HFFc6 (cell line): Measurements from ENCODE around the gene DUSP9. TPM values are rescaled to one million over a fixed set of nuclear protein-coding genes. Genes with fewer than 3 reads are reported as not detected.

ENCODE experiments used
- DNase-seq: peaks from one replicate; pipeline ENCODE4 v3.0.0-alpha.2; 2018
- H3K27ac Mint-ChIP-seq: 2 replicates; pipeline ENCODE4 v1.8.0; 2020; ENCODE audit warnings: mild to moderate bottlenecking, mixed read lengths
- H3K27me3 Mint-ChIP-seq: 2 replicates; pipeline ENCODE4 v1.8.0; 2021; ENCODE audit warnings: mild to moderate bottlenecking, moderate library complexity, mixed read lengths; ENCODE audit not compliant: insufficient read depth
- H3K36me3 Mint-ChIP-seq: 2 replicates; pipeline ENCODE4 v1.8.0; 2021; ENCODE audit warnings: low read depth, mixed read lengths
- H3K4me1 Mint-ChIP-seq: 2 replicates; pipeline ENCODE4 v1.8.0; 2020; ENCODE audit warnings: low read depth, mixed read lengths
- H3K4me3 Mint-ChIP-seq: 2 replicates; pipeline ENCODE4 v1.8.0; 2020; ENCODE audit warnings: mild to moderate bottlenecking, moderate library complexity, mixed read lengths
- H3K9me3 Mint-ChIP-seq: 2 replicates; pipeline ENCODE4 v1.8.0; 2020; ENCODE audit warnings: mild to moderate bottlenecking, mixed read lengths
- CTCF ChIP-seq: fragments of 200-600 bp; sonication (generic); IDR thresholded peaks from 2 replicates; pipeline ENCODE4 v1.5.0; 2021; ENCODE audit warnings: antibody characterized with exemption, mild to moderate bottlenecking
- total RNA-seq, 6 experiments: library from RNA; stranded (reverse); fragmentation: NEBNext Ultra II Directional; extraction: Animal tissue kit (Norgen Biotek cat#: 25700); gene quantifications; 2 replicates in 1 of 6; 3 replicates in 5 of 6; pipeline ENCODE4 v1.2.3, GENCODE V29; 2021

DUSP9 gene
- total RNA-seq, 6 experiments from 2014 or later, result not detected

GRCh38 chrX:153628129-153628528, 18.9 kb upstream of the DUSP9 start:
- no peaks in the 10 kb centered on the region for H3K4me1 Mint-ChIP-seq
- H3K36me3 Mint-ChIP-seq, result peaks cover 5% of the 10 kb centered on the region; the same call in 1 of the 2 replicates
- DNase-seq, result no peak
- H3K27me3 Mint-ChIP-seq, result peaks cover 19% of the 10 kb centered on the region
- no peak overlapping the region for H3K27ac Mint-ChIP-seq
- peaks cover 7% of the 10 kb centered on the region for H3K9me3 Mint-ChIP-seq
- TF ChIP-seq CTCF, result no peak
- H3K4me3 Mint-ChIP-seq, result no peak overlapping the region

DNA sequence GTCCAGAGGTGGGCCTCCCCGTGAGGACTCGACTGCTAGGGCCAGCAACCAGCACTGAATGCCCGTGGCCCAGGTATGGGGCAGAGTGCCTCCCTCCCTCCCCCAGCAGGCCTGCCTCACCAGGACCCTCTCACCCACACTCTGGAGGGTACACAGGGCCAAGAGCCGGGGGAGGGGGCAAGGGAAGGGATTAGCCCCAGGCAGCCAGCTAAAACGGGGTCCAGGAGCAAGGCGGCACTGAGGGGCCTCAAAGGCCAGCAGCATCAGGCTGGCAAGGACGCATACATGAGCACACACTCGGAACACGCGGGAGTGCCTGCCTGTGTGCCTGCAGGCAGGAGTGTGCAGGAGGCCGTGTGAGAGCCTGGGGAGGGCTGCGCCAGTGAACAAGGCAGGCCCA, 18.3 kb upstream of the DUSP9 start:
- H3K9me3 Mint-ChIP-seq, result peaks cover 7% of the 10 kb centered on the region
- no peak overlapping the region for H3K27ac Mint-ChIP-seq
- peaks cover 19% of the 10 kb centered on the region for H3K27me3 Mint-ChIP-seq
- no peak for DNase-seq
- H3K4me1 Mint-ChIP-seq, result no peaks in the 10 kb centered on the region
- TF ChIP-seq CTCF, result no peak
- peaks cover 5% of the 10 kb centered on the region; the same call in 1 of the 2 replicates for H3K36me3 Mint-ChIP-seq
- H3K4me3 Mint-ChIP-seq, result no peak overlapping the region

DNA sequence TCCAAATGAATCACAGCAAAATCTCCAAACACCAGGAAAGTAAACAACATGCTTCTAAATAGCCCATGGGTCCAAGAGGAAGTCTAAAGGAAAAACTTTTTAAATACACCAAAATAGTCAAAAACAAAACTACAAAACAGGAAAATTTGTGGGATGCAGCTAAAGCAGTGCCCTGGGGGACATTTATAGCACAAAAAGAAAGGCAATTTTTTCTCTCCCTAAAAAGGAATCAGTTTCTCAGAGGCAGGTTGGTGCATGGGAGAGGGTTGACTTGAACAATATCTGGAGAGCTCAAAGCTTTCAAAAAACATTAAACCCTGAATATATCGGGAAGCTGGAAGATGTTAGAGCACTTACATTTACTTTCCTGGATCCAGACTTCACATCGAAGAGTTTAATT, 15.7 kb upstream of the DUSP9 start:
- no peaks in the 10 kb centered on the region for H3K4me1 Mint-ChIP-seq
- H3K4me3 Mint-ChIP-seq, result no peak overlapping the region
- H3K27ac Mint-ChIP-seq, result no peak overlapping the region
- no peak for TF ChIP-seq CTCF
- H3K36me3 Mint-ChIP-seq, result peaks cover 5% of the 10 kb centered on the region; the same call in 1 of the 2 replicates
- H3K27me3 Mint-ChIP-seq, result peaks cover 25% of the 10 kb centered on the region
- peaks cover 7% of the 10 kb centered on the region for H3K9me3 Mint-ChIP-seq
- no peak for DNase-seq

DNA sequence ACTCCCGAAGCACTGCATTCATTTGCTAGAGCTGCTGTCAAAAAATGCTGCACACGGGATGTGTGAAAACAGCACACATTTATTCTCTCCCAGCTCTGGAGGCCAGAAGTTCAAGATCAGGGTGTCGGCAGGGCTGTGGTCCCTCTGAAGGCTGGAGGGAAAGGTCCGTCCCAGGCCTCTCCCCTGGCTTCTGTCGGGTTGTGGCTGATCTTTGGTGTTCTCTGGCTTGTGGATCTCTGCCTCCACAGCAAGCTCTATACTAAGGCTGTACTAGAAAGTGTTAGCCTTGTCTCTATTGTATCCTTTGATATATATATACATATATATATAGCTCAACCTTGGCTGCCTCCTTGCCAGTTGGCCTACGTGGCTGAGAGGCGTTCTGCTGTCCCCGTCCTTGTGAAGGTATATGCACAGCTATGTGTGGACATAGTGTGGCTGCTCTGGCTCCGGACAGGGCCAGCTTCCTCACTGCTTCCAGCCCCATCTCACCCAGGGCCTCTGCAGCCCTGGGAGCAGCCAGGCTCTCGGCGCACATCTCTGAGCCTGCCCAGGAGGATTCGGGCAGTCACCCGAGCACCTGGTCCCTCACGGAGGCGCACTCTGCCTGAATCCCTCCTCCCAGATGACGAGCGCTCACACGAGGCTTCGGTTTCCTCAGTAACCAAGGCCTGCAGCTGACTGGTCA, 15.0 kb upstream of the DUSP9 start:
- peaks cover 25% of the 10 kb centered on the region for H3K27me3 Mint-ChIP-seq
- H3K4me3 Mint-ChIP-seq, result no peak overlapping the region

GRCh38 chrX:153632595-153632946, 14.4 kb upstream of the DUSP9 start:
- H3K27ac Mint-ChIP-seq, result no peak overlapping the region
- H3K4me3 Mint-ChIP-seq, result no peak overlapping the region
- peaks cover 7% of the 10 kb centered on the region for H3K9me3 Mint-ChIP-seq
- H3K36me3 Mint-ChIP-seq, result peaks cover 5% of the 10 kb centered on the region; the same call in 1 of the 2 replicates
- no peak for TF ChIP-seq CTCF
- peaks cover 21% of the 10 kb centered on the region for H3K27me3 Mint-ChIP-seq
- H3K4me1 Mint-ChIP-seq, result no peaks in the 10 kb centered on the region
- DNase-seq, result no peak

More for the DNA sequence above, 15.0 kb upstream of the DUSP9 start:
- no peak overlapping the region for H3K27ac Mint-ChIP-seq
- peaks cover 5% of the 10 kb centered on the region; the same call in 1 of the 2 replicates for H3K36me3 Mint-ChIP-seq
- no peaks in the 10 kb centered on the region for H3K4me1 Mint-ChIP-seq
- peaks cover 7% of the 10 kb centered on the region for H3K9me3 Mint-ChIP-seq
- TF ChIP-seq CTCF, result no peak
- DNase-seq, result no peak
